Activated CD8-positive, alpha-beta T cell treated with anti-CD3 and anti-CD28 coated beads for 36 hours (primary cell): Measurements from ENCODE around the gene SUGCT. TPM values are rescaled to one million over a fixed set of nuclear protein-coding genes. Genes with fewer than 3 reads are reported as not detected.

Experiments used
- ATAC-seq: fragments of 200-7000 bp; cut with Tn5 transposase; one replicate; pipeline ENCODE4 v1.10.0; 2021; ENCODE audit warnings: mild to moderate bottlenecking, moderate library complexity
- CTCF ChIA-PET: fragments of 350-600 bp; sonication (Branson Sonifier 250); formaldehyde crosslinking; loops from one replicate; lab custom pipeline; 2021; ENCODE audit warnings: antibody characterized with exemption; lab: Charles Lee
- POLR2A ChIA-PET: fragments of 350-600 bp; sonication (Branson Sonifier 250); formaldehyde crosslinking; loops from one replicate; lab custom pipeline; 2021; ENCODE audit warnings: antibody characterized with exemption; lab: Charles Lee
- DNase-seq: peaks from one replicate; pipeline ENCODE4 v3.0.0-alpha.2; 2020
- H3K27ac Mint-ChIP-seq: one replicate; pipeline ENCODE4 v1.8.0; 2021; ENCODE audit warnings: mild to moderate bottlenecking, mixed read lengths
- H3K27me3 Mint-ChIP-seq: one replicate; pipeline ENCODE4 v1.8.0; 2021; ENCODE audit warnings: mixed read lengths
- H3K36me3 Mint-ChIP-seq: one replicate; pipeline ENCODE4 v1.8.0; 2021; ENCODE audit warnings: low read depth, mixed read lengths
- H3K4me1 Mint-ChIP-seq: one replicate; pipeline ENCODE4 v1.8.0; 2021; ENCODE audit warnings: low read depth, mixed read lengths
- H3K4me3 Mint-ChIP-seq: one replicate; pipeline ENCODE4 v1.8.0; 2021; ENCODE audit warnings: mild to moderate bottlenecking, moderate library complexity, mixed read lengths
- H3K9me3 Mint-ChIP-seq: one replicate; pipeline ENCODE4 v1.8.0; 2021; ENCODE audit warnings: mixed read lengths
- CTCF ChIP-seq: fragments of 200-600 bp; IDR thresholded peaks from one replicate; pipeline ENCODE4 v1.8.0; 2022; ENCODE audit warnings: antibody characterized with exemption, mild to moderate bottlenecking
- intact Hi-C: fragments of 100-400 bp; cut with micrococcal nuclease; formaldehyde crosslinking; loops from one replicate; pipeline ENCODE4 v1.10.0; 2022
- total RNA-seq, 2 experiments: library from RNA; stranded (reverse); gene quantifications; one replicate each; pipeline ENCODE4 v1.2.3, GENCODE V29; 2021

Gene SUGCT
- total RNA-seq, 2 experiments from 2014 or later = 1.6 to 2.0 TPM

GRCh38 chr7:40299097-40299496 lies 164.3 kb downstream of the SUGCT start:
- DNase-seq (no peak), ATAC-seq (peak; percentile 47)
- CTCF ChIA-PET = no interaction called here
- Mint-ChIP-seq H3K36me3 (no peaks in the 10 kb centered on the region), H3K27ac (no peak overlapping the region), H3K4me1 (peaks cover 4% of the 10 kb centered on the region), H3K9me3 (no peaks in the 10 kb centered on the region), H3K27me3 (no peaks in the 10 kb centered on the region), H3K4me3 (no peak overlapping the region)
- intact Hi-C loops = no loop called here
- POLR2A ChIA-PET = no interaction called here
- no peak for TF ChIP-seq CTCF

- no peak for TF ChIP-seq CTCF
- peaks cover 4% of the 10 kb centered on the region for H3K4me1 Mint-ChIP-seq
- no peak overlapping the region for H3K4me3 Mint-ChIP-seq
- DNase-seq (no peak), ATAC-seq (no peak)
- H3K36me3 Mint-ChIP-seq = no peaks in the 10 kb centered on the region
- H3K27me3 Mint-ChIP-seq = no peaks in the 10 kb centered on the region
- ChIA-PET POLR2A (no interaction called here), CTCF (no interaction called here)
- H3K9me3 Mint-ChIP-seq = no peaks in the 10 kb centered on the region
- no peak overlapping the region for H3K27ac Mint-ChIP-seq
- intact Hi-C loops = no loop called here
These were observed 165.4 kb downstream of the SUGCT start for GRCh38 chr7:40300146-40300670.

GRCh38 chr7:40301486-40302068 lies 166.8 kb downstream of the SUGCT start:
- no peaks in the 10 kb centered on the region for H3K27me3 Mint-ChIP-seq
- H3K27ac Mint-ChIP-seq = no peak overlapping the region
- H3K36me3 Mint-ChIP-seq = no peaks in the 10 kb centered on the region
- H3K4me3 Mint-ChIP-seq = no peak overlapping the region
- intact Hi-C loops = no loop called here
- no peak for TF ChIP-seq CTCF
- no peak for DNase-seq
- H3K4me1 Mint-ChIP-seq = peaks cover 4% of the 10 kb centered on the region
- H3K9me3 Mint-ChIP-seq = no peaks in the 10 kb centered on the region
- ChIA-PET CTCF (no interaction called here), POLR2A (no interaction called here)
- ATAC-seq = no peak

GRCh38 chr7:40303996-40304395 lies 169.2 kb downstream of the SUGCT start:
- Mint-ChIP-seq H3K36me3 (no peaks in the 10 kb centered on the region), H3K4me1 (peaks cover 3% of the 10 kb centered on the region), H3K27ac (no peak overlapping the region), H3K9me3 (no peaks in the 10 kb centered on the region), H3K27me3 (no peaks in the 10 kb centered on the region), H3K4me3 (no peak overlapping the region)
- ChIA-PET CTCF (no interaction called here), POLR2A (no interaction called here)
- DNase-seq (no peak), ATAC-seq (no peak)
- no peak for TF ChIP-seq CTCF
- intact Hi-C loops = no loop called here

GRCh38 chr7:40305229-40305628 lies 170.4 kb downstream of the SUGCT start:
- TF ChIP-seq CTCF = no peak
- Mint-ChIP-seq H3K36me3 (no peaks in the 10 kb centered on the region), H3K27ac (no peak overlapping the region), H3K27me3 (no peaks in the 10 kb centered on the region), H3K9me3 (no peaks in the 10 kb centered on the region), H3K4me1 (no peaks in the 10 kb centered on the region), H3K4me3 (no peak overlapping the region)
- intact Hi-C loops = no loop called here
- DNase-seq (no peak), ATAC-seq (no peak)
- ChIA-PET POLR2A (no interaction called here), CTCF (interaction anchor here (1.1 to 1.3 kb wide), 2 partner anchors 54 to 73 kb away, joined by 3 read pairs; no protein-coding TSS in a partner anchor)
